ENCODE data around the gene HSF2.

The HSF2 gene

GRCh38 chr6:122376246-122376645 lies 23.2 kb upstream of the HSF2 start:
- Histone ChIP-seq H3K27ac (ENCODE audit: low read depth, low read length) (no peak overlapping the region), H3K27me3 (ENCODE audit: control insufficient read depth, insufficient read depth, low read length) (no peaks in the 10 kb centered on the region; the same call in 1 of the 2 replicates), H3K36me3 (ENCODE audit: control insufficient read depth, insufficient read depth, low read length) (no peaks in the 10 kb centered on the region), H3K9ac (ENCODE audit: low read depth, low read length) (no peak overlapping the region), H3K4me1 (ENCODE audit: control insufficient read depth, insufficient read depth, low read length) (no peaks in the 10 kb centered on the region), H3K9me3 (ENCODE audit: control insufficient read depth, insufficient read depth, low read length) (no peaks in the 10 kb centered on the region), H3K4me3 (ENCODE audit: low read depth, low read length) (no peak overlapping the region)

- Histone ChIP-seq H3K27ac (ENCODE audit: low read depth, low read length) (no peak overlapping the region), H3K9me3 (ENCODE audit: control insufficient read depth, insufficient read depth, low read length) (no peaks in the 10 kb centered on the region), H3K4me1 (ENCODE audit: control insufficient read depth, insufficient read depth, low read length) (no peaks in the 10 kb centered on the region), H3K27me3 (ENCODE audit: control insufficient read depth, insufficient read depth, low read length) (peaks cover 37% of the 10 kb centered on the region), H3K4me3 (ENCODE audit: low read depth, low read length) (no peak overlapping the region), H3K9ac (ENCODE audit: low read depth, low read length) (no peak overlapping the region), H3K36me3 (ENCODE audit: control insufficient read depth, insufficient read depth, low read length) (no peaks in the 10 kb centered on the region)
Measured at GRCh38 chr6:122381494-122382265, 17.8 kb upstream of the HSF2 start.

GRCh38 chr6:122385857-122386612 lies 13.4 kb upstream of the HSF2 start:
- Histone ChIP-seq H3K9me3 (ENCODE audit: control insufficient read depth, insufficient read depth, low read length) (no peaks in the 10 kb centered on the region), H3K4me1 (ENCODE audit: control insufficient read depth, insufficient read depth, low read length) (no peaks in the 10 kb centered on the region), H3K9ac (ENCODE audit: low read depth, low read length) (no peak overlapping the region), H3K27ac (ENCODE audit: low read depth, low read length) (no peak overlapping the region), H3K36me3 (ENCODE audit: control insufficient read depth, insufficient read depth, low read length) (no peaks in the 10 kb centered on the region), H3K27me3 (ENCODE audit: control insufficient read depth, insufficient read depth, low read length) (peaks cover 80% of the 10 kb centered on the region), H3K4me3 (ENCODE audit: low read depth, low read length) (no peak overlapping the region)

GRCh38 chr6:122388945-122389344 lies 10.5 kb upstream of the HSF2 start:
- Histone ChIP-seq H3K27me3 (ENCODE audit: control insufficient read depth, insufficient read depth, low read length) (peaks cover 94% of the 10 kb centered on the region), H3K4me3 (ENCODE audit: low read depth, low read length) (no peak overlapping the region), H3K4me1 (ENCODE audit: control insufficient read depth, insufficient read depth, low read length) (peaks cover 3% of the 10 kb centered on the region; the same call in 1 of the 2 replicates), H3K36me3 (ENCODE audit: control insufficient read depth, insufficient read depth, low read length) (no peaks in the 10 kb centered on the region), H3K27ac (ENCODE audit: low read depth, low read length) (no peak overlapping the region), H3K9ac (ENCODE audit: low read depth, low read length) (no peak overlapping the region), H3K9me3 (ENCODE audit: control insufficient read depth, insufficient read depth, low read length) (no peaks in the 10 kb centered on the region)

- Histone ChIP-seq H3K27ac (ENCODE audit: low read depth, low read length) (no peak overlapping the region), H3K27me3 (ENCODE audit: control insufficient read depth, insufficient read depth, low read length) (peaks cover 96% of the 10 kb centered on the region), H3K9ac (ENCODE audit: low read depth, low read length) (no peak overlapping the region), H3K4me3 (ENCODE audit: low read depth, low read length) (no peak overlapping the region), H3K4me1 (ENCODE audit: control insufficient read depth, insufficient read depth, low read length) (peaks cover 3% of the 10 kb centered on the region; the same call in 1 of the 2 replicates), H3K36me3 (ENCODE audit: control insufficient read depth, insufficient read depth, low read length) (no peaks in the 10 kb centered on the region), H3K9me3 (ENCODE audit: control insufficient read depth, insufficient read depth, low read length) (no peaks in the 10 kb centered on the region)
Measured at GRCh38 chr6:122389704-122390372, 9.6 kb upstream of the HSF2 start.

GRCh38 chr6:122392564-122393350 lies 6.7 kb upstream of the HSF2 start:
- H3K27me3 ChIP-seq (ENCODE audit: control insufficient read depth, insufficient read depth, low read length), result peaks cover 100% of the 10 kb centered on the region
- H3K9me3 ChIP-seq (ENCODE audit: control insufficient read depth, insufficient read depth, low read length), result no peaks in the 10 kb centered on the region
- no peak overlapping the region for H3K4me3 ChIP-seq (ENCODE audit: low read depth, low read length)
- peaks cover 3% of the 10 kb centered on the region; the same call in 1 of the 2 replicates for H3K4me1 ChIP-seq (ENCODE audit: control insufficient read depth, insufficient read depth, low read length)
- no peaks in the 10 kb centered on the region for H3K36me3 ChIP-seq (ENCODE audit: control insufficient read depth, insufficient read depth, low read length)
- no peak overlapping the region for H3K9ac ChIP-seq (ENCODE audit: low read depth, low read length)
- H3K27ac ChIP-seq (ENCODE audit: low read depth, low read length), result no peak overlapping the region

- Histone ChIP-seq H3K9me3 (ENCODE audit: control insufficient read depth, insufficient read depth, low read length) (no peaks in the 10 kb centered on the region), H3K27ac (ENCODE audit: low read depth, low read length) (no peak overlapping the region), H3K9ac (ENCODE audit: low read depth, low read length) (no peak overlapping the region), H3K4me1 (ENCODE audit: control insufficient read depth, insufficient read depth, low read length) (peaks cover 3% of the 10 kb centered on the region; the same call in 1 of the 2 replicates), H3K27me3 (ENCODE audit: control insufficient read depth, insufficient read depth, low read length) (peaks cover 99% of the 10 kb centered on the region), H3K36me3 (ENCODE audit: control insufficient read depth, insufficient read depth, low read length) (no peaks in the 10 kb centered on the region), H3K4me3 (ENCODE audit: low read depth, low read length) (no peak overlapping the region)
Measured at GRCh38 chr6:122393351-122393896, 6.0 kb upstream of the HSF2 start.

GRCh38 chr6:122394016-122394415 lies 5.4 kb upstream of the HSF2 start:
- Histone ChIP-seq H3K4me3 (ENCODE audit: low read depth, low read length) (no peak overlapping the region), H3K27ac (ENCODE audit: low read depth, low read length) (no peak overlapping the region), H3K36me3 (ENCODE audit: control insufficient read depth, insufficient read depth, low read length) (no peaks in the 10 kb centered on the region), H3K4me1 (ENCODE audit: control insufficient read depth, insufficient read depth, low read length) (peaks cover 5% of the 10 kb centered on the region), H3K9ac (ENCODE audit: low read depth, low read length) (no peak overlapping the region), H3K27me3 (ENCODE audit: control insufficient read depth, insufficient read depth, low read length) (peaks cover 93% of the 10 kb centered on the region), H3K9me3 (ENCODE audit: control insufficient read depth, insufficient read depth, low read length) (no peaks in the 10 kb centered on the region)

- H3K4me1 ChIP-seq (ENCODE audit: control insufficient read depth, insufficient read depth, low read length), result peaks cover 11% of the 10 kb centered on the region
- H3K27ac ChIP-seq (ENCODE audit: low read depth, low read length), result peak overlapping the region; percentile 4
- H3K36me3 ChIP-seq (ENCODE audit: control insufficient read depth, insufficient read depth, low read length), result no peaks in the 10 kb centered on the region
- no peak overlapping the region for H3K9ac ChIP-seq (ENCODE audit: low read depth, low read length)
- H3K4me3 ChIP-seq (ENCODE audit: low read depth, low read length), result peak overlapping the region; percentile 48
- H3K27me3 ChIP-seq (ENCODE audit: control insufficient read depth, insufficient read depth, low read length), result peaks cover 52% of the 10 kb centered on the region
- H3K9me3 ChIP-seq (ENCODE audit: control insufficient read depth, insufficient read depth, low read length), result no peaks in the 10 kb centered on the region
Measured at GRCh38 chr6:122399055-122399347, 451 bp upstream of the HSF2 start.

GRCh38 chr6:122400121-122400450 lies 634 bp downstream of the HSF2 start:
- no peaks in the 10 kb centered on the region for H3K9me3 ChIP-seq (ENCODE audit: control insufficient read depth, insufficient read depth, low read length)
- peak overlapping the region; percentile 80 for H3K9ac ChIP-seq (ENCODE audit: low read depth, low read length)
- H3K27me3 ChIP-seq (ENCODE audit: control insufficient read depth, insufficient read depth, low read length), result peaks cover 41% of the 10 kb centered on the region
- H3K4me1 ChIP-seq (ENCODE audit: control insufficient read depth, insufficient read depth, low read length), result peaks cover 11% of the 10 kb centered on the region
- peak overlapping the region; percentile 89 for H3K4me3 ChIP-seq (ENCODE audit: low read depth, low read length)
- peak overlapping the region; percentile 88 for H3K27ac ChIP-seq (ENCODE audit: low read depth, low read length)
- H3K36me3 ChIP-seq (ENCODE audit: control insufficient read depth, insufficient read depth, low read length), result no peaks in the 10 kb centered on the region
